SU-DHL-6 (cell line): ENCODE measurements around the gene MZB1.
A peak's percentile ranks its signal among the peaks of the same experiment; 100 is the strongest.

Experiments used
- H2AFZ ChIP-seq: fragments of 200-600 bp; sonication (generic); 2 replicates; pipeline ENCODE4 v1.6.1; 2014; ENCODE audit warnings: low read depth, mild to moderate bottlenecking, moderate library complexity, mixed read lengths, antibody characterized with exemption, low read length; ENCODE audit not compliant: severe bottlenecking
- H3F3A ChIP-seq: fragments of 200-600 bp; shearing (Covaris generic); 2 replicates; pipeline ENCODE4 v1.6.0; 2016; ENCODE audit warnings: antibody characterized with exemption, mild to moderate bottlenecking; ENCODE audit not compliant: insufficient read depth
- H3K27ac ChIP-seq: fragments of 200-600 bp; sonication (generic); 2 replicates; pipeline ENCODE4 v1.5.1; 2016; ENCODE audit warnings: low read depth, mild to moderate bottlenecking, low read length, moderate library complexity, mixed read lengths
- H3K27me3 ChIP-seq: fragments of 200-600 bp; sonication (generic), shearing (Covaris generic); 2 replicates; pipeline ENCODE4 v1.6.0; 2014; ENCODE audit warnings: mild to moderate bottlenecking, low read length
- H3K36me3 ChIP-seq: fragments of 200-600 bp; sonication (generic); 2 replicates; pipeline ENCODE4 v1.6.1; 2014; ENCODE audit warnings: mild to moderate bottlenecking, low read length, mixed read lengths
- H3K4me2 ChIP-seq: fragments of 300-600, 200-600 bp; shearing (Covaris generic), sonication (generic); 2 replicates; pipeline ENCODE4 v1.6.0; 2014; ENCODE audit warnings: low read length, low read depth, mild to moderate bottlenecking; ENCODE audit not compliant: poor library complexity, severe bottlenecking
- H3K4me3 ChIP-seq: fragments of 200-600 bp; sonication (generic); 2 replicates; pipeline ENCODE4 v1.5.1; 2014; ENCODE audit warnings: antibody characterized with exemption, low read length, mild to moderate bottlenecking, mixed read lengths; ENCODE audit not compliant: insufficient read depth, poor library complexity, severe bottlenecking
- H3K79me2 ChIP-seq: fragments of 200-600 bp; sonication (generic); 2 replicates; pipeline ENCODE4 v1.6.1; 2014; ENCODE audit warnings: mild to moderate bottlenecking, low read length, moderate library complexity; ENCODE audit not compliant: insufficient read depth
- H3K9ac ChIP-seq: fragments of 200-600 bp; sonication (generic); 2 replicates; pipeline ENCODE4 v1.7.0; 2014; ENCODE audit warnings: mild to moderate bottlenecking, low read length
- H3K9me2 ChIP-seq: fragments of 200-600 bp; sonication (generic); replicated peaks from 2 replicates; pipeline ENCODE4 v1.6.1; 2014; ENCODE audit warnings: low read length; ENCODE audit not compliant: insufficient read depth
- H3K9me3 ChIP-seq: fragments of 200-600 bp; sonication (generic); 2 replicates; pipeline ENCODE4 v1.6.1; 2014; ENCODE audit warnings: low read length, mixed read lengths; ENCODE audit not compliant: insufficient read depth
- H4K20me1 ChIP-seq: fragments of 200-600 bp; sonication (generic); 2 replicates; pipeline ENCODE4 v1.6.1; 2014; ENCODE audit warnings: low read depth, mild to moderate bottlenecking, antibody characterized with exemption, low read length, moderate library complexity, mixed read lengths
- EZH2phosphoT487 ChIP-seq: fragments of 200-600 bp; sonication (generic), shearing (Covaris generic); conservative IDR thresholded peaks from 2 replicates; pipeline ENCODE4 v1.6.1; 2018; ENCODE audit warnings: mild to moderate bottlenecking, antibody characterized with exemption, low read length, moderate library complexity, mixed read lengths
- TF ChIP-seq, protein P1 (sequence below): fragments of 200-600 bp; sonication (generic); IDR thresholded peaks from one replicate; pipeline ENCODE4 v1.5.1; 2017; ENCODE audit warnings: antibody characterized with exemption, mild to moderate bottlenecking, low read length, moderate library complexity; ENCODE audit not compliant: insufficient read depth, poor library complexity, severe bottlenecking

Gene MZB1

DNA sequence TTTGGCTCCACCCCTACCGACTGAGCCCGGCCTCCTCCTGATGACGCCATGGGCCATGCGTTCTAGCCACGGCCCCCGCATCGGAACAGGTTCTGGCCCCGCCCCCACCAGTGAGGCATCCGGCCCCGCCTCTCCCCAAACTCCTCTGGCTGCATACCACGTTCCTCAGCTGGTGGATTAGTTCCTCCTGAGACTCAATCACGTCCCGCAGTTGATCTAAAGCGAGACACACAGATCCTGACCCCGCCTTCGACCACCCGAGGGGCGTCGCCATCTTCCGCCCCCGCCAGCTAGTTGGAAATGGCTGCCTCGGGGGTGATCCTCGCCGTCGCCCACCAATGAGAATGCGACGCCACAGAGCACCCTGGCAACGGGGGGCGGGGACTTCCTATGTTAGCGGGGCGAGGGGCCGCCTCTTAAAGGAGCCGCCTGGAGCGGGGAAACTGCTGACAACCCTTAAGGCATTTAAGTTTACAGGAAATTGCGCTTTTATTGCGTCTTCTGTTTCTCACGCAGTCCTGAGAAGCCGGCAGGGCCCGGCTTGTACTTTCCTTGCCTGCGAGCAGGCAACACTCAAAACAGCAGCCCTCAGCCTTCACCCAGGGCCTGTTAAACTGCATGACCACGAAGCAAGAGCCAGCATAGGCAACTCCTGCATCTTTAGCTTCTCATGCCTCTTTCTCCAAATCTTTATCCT is 14.2 kb upstream of the MZB1 start, which contains the start of gene SPATA24:
Gene SPATA24 (minus strand): TSS at position 303 of the 697 bp plus-strand sequence. CDS start 29 bp downstream, at position 274.
- no peaks in the 10 kb centered on the region for H3K9me3 ChIP-seq
- peak within 1 kb of the TSS; percentile 77 for H3K4me2 ChIP-seq
- H3K9ac ChIP-seq, result peak within 1 kb of the TSS; percentile 56
- H3K9me2 ChIP-seq, result no peaks in the 10 kb centered on the region
- H3K79me2 ChIP-seq, result no peaks in the 10 kb centered on the region
- H3K27ac ChIP-seq, result peak within 1 kb of the TSS; percentile 87
- peak within 1 kb of the TSS; percentile 97 for H2AFZ ChIP-seq
- TF ChIP-seq, protein P1, sequence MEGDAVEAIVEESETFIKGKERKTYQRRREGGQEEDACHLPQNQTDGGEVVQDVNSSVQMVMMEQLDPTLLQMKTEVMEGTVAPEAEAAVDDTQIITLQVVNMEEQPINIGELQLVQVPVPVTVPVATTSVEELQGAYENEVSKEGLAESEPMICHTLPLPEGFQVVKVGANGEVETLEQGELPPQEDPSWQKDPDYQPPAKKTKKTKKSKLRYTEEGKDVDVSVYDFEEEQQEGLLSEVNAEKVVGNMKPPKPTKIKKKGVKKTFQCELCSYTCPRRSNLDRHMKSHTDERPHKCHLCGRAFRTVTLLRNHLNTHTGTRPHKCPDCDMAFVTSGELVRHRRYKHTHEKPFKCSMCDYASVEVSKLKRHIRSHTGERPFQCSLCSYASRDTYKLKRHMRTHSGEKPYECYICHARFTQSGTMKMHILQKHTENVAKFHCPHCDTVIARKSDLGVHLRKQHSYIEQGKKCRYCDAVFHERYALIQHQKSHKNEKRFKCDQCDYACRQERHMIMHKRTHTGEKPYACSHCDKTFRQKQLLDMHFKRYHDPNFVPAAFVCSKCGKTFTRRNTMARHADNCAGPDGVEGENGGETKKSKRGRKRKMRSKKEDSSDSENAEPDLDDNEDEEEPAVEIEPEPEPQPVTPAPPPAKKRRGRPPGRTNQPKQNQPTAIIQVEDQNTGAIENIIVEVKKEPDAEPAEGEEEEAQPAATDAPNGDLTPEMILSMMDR, result no peak
- no peak for TF ChIP-seq EZH2phosphoT487
- H3K4me3 ChIP-seq, result peak within 1 kb of the TSS; percentile 59
- no peaks in the 10 kb centered on the region for H3K36me3 ChIP-seq
- no peaks in the 10 kb centered on the region for H3K27me3 ChIP-seq
- H3F3A ChIP-seq, result peaks cover 6% of the 10 kb centered on the region
- no peaks in the 10 kb centered on the region for H4K20me1 ChIP-seq

DNA sequence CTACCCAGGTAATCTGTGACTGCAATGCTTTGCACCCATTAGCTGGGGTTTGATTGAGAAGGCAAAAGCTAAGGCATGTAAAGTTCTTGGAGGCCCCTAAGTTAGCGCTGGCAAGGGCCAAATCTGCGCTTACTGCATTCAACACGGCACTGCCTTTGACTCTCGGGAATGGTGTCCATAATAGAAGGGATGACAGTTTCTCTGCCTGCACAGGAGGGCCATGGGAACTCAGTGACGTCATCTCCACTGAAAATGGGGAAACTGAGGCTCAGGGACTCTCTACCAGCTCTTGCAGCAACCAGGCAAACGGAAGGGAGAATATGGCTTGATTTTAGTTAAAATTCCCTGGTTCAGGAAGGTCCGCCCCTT is 13.7 kb upstream of the MZB1 start:
- no peaks in the 10 kb centered on the region for H3K27me3 ChIP-seq
- H3F3A ChIP-seq, result peaks cover 6% of the 10 kb centered on the region
- H4K20me1 ChIP-seq, result no peaks in the 10 kb centered on the region
- H3K4me3 ChIP-seq, result peak overlapping the region; percentile 59
- no peak for TF ChIP-seq EZH2phosphoT487
- TF ChIP-seq, protein P1, result no peak
- peak overlapping the region; percentile 87 for H3K27ac ChIP-seq
- no peaks in the 10 kb centered on the region for H3K36me3 ChIP-seq
- H3K9me2 ChIP-seq, result no peaks in the 10 kb centered on the region
- peak overlapping the region; percentile 97 for H2AFZ ChIP-seq
- no peaks in the 10 kb centered on the region for H3K79me2 ChIP-seq
- H3K9me3 ChIP-seq, result no peaks in the 10 kb centered on the region
- peak overlapping the region; percentile 77 for H3K4me2 ChIP-seq
- peak overlapping the region; percentile 56 for H3K9ac ChIP-seq

DNA sequence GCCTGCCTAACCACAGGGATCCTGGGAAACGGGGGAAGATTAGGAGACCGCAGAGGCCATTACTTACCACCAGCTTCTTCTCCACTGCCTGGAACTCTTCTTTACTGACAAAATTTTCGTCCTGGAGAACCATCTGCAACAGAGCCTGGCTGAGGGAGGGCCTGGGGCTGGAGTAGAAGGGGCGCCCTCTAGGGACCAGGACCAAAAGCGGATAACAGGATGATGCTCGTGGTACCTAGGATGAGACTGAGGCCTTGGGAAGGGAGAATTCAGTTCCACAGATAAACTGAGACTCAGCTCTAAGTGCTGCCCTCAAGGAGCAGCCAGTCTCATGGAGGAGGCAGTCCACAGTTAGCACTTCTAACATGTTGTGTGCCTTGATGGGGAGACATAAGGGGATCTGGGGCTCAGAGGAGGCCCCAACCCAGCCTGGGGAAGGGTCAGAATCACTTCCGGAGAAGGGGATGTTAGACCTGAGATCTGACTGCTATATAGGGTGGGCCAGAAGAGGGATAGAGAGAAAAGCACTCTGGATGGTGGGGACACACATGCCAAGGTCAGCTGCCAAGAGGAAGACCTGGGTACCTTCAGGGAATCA is 12.9 kb upstream of the MZB1 start:
- Histone ChIP-seq H3K79me2 (no peaks in the 10 kb centered on the region), H3K9me2 (no peaks in the 10 kb centered on the region), H3K4me3 (peak overlapping the region; percentile 59), H3K4me2 (peak overlapping the region; percentile 77), H2AFZ (no peak overlapping the region), H3K9ac (no peak overlapping the region), H3K27ac (0 out of 2 replicates have a peak overlapping the region, but pooled peaks have one; percentile 87), H3K9me3 (no peaks in the 10 kb centered on the region), H3F3A (peaks cover 6% of the 10 kb centered on the region), H3K36me3 (no peaks in the 10 kb centered on the region), H4K20me1 (no peaks in the 10 kb centered on the region), H3K27me3 (no peaks in the 10 kb centered on the region)
- no peak for TF ChIP-seq EZH2phosphoT487
- TF ChIP-seq, protein P1, result peak; percentile 80
